ENCODE measurements around the gene NCAPD2.
"Not testable (repeated sequence)": the region's sequence is repeated elsewhere in the genome, so short reads cannot be mapped to it uniquely, and the experiment has no call there.

Gene NCAPD2

GRCh38 chr12:6463858-6464257, 30.0 kb upstream of the NCAPD2 start:
- DNase-seq: no peak

GRCh38 chr12:6464531-6464930, 29.4 kb upstream of the NCAPD2 start:
- DNase-seq: no peak

- DNase-seq: no peak
Observed at GRCh38 chr12:6465467-6466183, 28.3 kb upstream of the NCAPD2 start.

GRCh38 chr12:6466184-6466573, 27.7 kb upstream of the NCAPD2 start:
- no peak for DNase-seq

GRCh38 chr12:6466751-6467150, 27.2 kb upstream of the NCAPD2 start:
- DNase-seq: not testable (repeated sequence)

GRCh38 chr12:6467571-6468282, 26.2 kb upstream of the NCAPD2 start:
- not testable (repeated sequence) for DNase-seq

- DNase-seq: no peak
Observed at GRCh38 chr12:6468283-6468575, 25.7 kb upstream of the NCAPD2 start.

- DNase-seq: no peak
Observed at GRCh38 chr12:6469092-6469491, 24.8 kb upstream of the NCAPD2 start.

- no peak for DNase-seq
Observed at GRCh38 chr12:6469609-6470374, 24.1 kb upstream of the NCAPD2 start.

GRCh38 chr12:6470375-6471163, 23.3 kb upstream of the NCAPD2 start, which contains the start of gene VAMP1:
TSS of gene VAMP1 (minus strand) at chr12:6470677. CDS start at chr12:6470531, 146 bp downstream.
- DNase-seq: peak; percentile 95 to 96

- no peak for DNase-seq
Observed at GRCh38 chr12:6471989-6472360, 21.9 kb upstream of the NCAPD2 start.

GRCh38 chr12:6472491-6472890, 21.4 kb upstream of the NCAPD2 start:
- DNase-seq: no peak

- not testable (repeated sequence) for DNase-seq
Observed at GRCh38 chr12:6475233-6475975, 18.5 kb upstream of the NCAPD2 start.

GRCh38 chr12:6476489-6476888, 17.4 kb upstream of the NCAPD2 start:
- no peak for DNase-seq

- not testable (repeated sequence) for DNase-seq
Observed at GRCh38 chr12:6477601-6478377, 16.1 kb upstream of the NCAPD2 start.

- no peak for DNase-seq
Observed at GRCh38 chr12:6478416-6478815, 15.5 kb upstream of the NCAPD2 start.

GRCh38 chr12:6488240-6488639, 5.7 kb upstream of the NCAPD2 start:
- DNase-seq: no peak

- DNase-seq: no peak
Observed at GRCh38 chr12:6489449-6489848, 4.5 kb upstream of the NCAPD2 start.

- DNase-seq: not testable (repeated sequence)
Observed at GRCh38 chr12:6490673-6491072, 3.2 kb upstream of the NCAPD2 start.

GRCh38 chr12:6492838-6493496, 935 bp upstream of the NCAPD2 start, which contains the start of gene MRPL51:
TSS of gene MRPL51 (minus strand) at chr12:6493262. CDS start at chr12:6493136, 126 bp downstream.
- peak; percentile 95 to 98 for DNase-seq

GRCh38 chr12:6494258-6494743, 399 bp downstream of the NCAPD2 start:
- no peak for DNase-seq

Measured in stimulated activated CD4-positive, alpha-beta T cell treated with anti-CD3 and anti-CD28 coated beads, Interleukin-4, amount 100 ng/mL, for 4 hours (primary cell).